A673 (cell line): ENCODE results near the gene TMPO. TPM values are rescaled to one million over a fixed set of nuclear protein-coding genes. Genes with fewer than 3 reads are reported as not detected.
A peak's percentile ranks its signal among the peaks of the same experiment; 100 is the strongest.

Source experiments
- BruUV-seq: library from RNA; stranded (reverse); fragments of 400-500 nt; replicated peaks from 2 replicates; lab custom pipeline; 2021; lab: Mats Ljungman, UMichigan
- CTCF ChIA-PET: fragments of 300-600 bp; sonication (Branson Sonifier 250); formaldehyde crosslinking; loops from one replicate; lab custom pipeline; 2022; ENCODE audit warnings: antibody characterized with exemption; lab: Charles Lee
- POLR2A ChIA-PET: fragments of 300-600 bp; sonication (Branson Sonifier 250); formaldehyde crosslinking; loops from one replicate; lab custom pipeline; 2022; ENCODE audit warnings: antibody characterized with exemption; ENCODE audit not compliant: low non-redundant PET; lab: Charles Lee
- DNase-seq: peaks from one replicate; pipeline ENCODE4 v3.0.0-alpha.2; 2015; ENCODE audit warnings: low spot score
- H3K27ac ChIP-seq: fragments of 200-600 bp; sonication (generic); 2 replicates; pipeline ENCODE4 v1.5.1; 2016; ENCODE audit warnings: mixed run types, low read depth, mild to moderate bottlenecking, mixed read lengths, antibody characterized with exemption, low read length; ENCODE audit not compliant: poor library complexity, severe bottlenecking
- H3K27me3 ChIP-seq: fragments of 200-600 bp; sonication (generic); replicated peaks from 2 replicates; pipeline ENCODE4 v1.6.1; 2017; ENCODE audit warnings: mixed run types, low read depth, mild to moderate bottlenecking, mixed read lengths, antibody characterized with exemption, low read length; ENCODE audit not compliant: insufficient read depth, poor library complexity
- H3K36me3 ChIP-seq: fragments of 200-600 bp; sonication (generic); 2 replicates; pipeline ENCODE4 v1.6.1; 2016; ENCODE audit warnings: mixed run types, mild to moderate bottlenecking, mixed read lengths, antibody characterized with exemption, low read length; ENCODE audit not compliant: insufficient read depth, poor library complexity, severe bottlenecking
- H3K4me1 ChIP-seq: fragments of 200-600 bp; sonication (generic); 2 replicates; pipeline ENCODE4 v1.6.1; 2017; ENCODE audit warnings: mixed run types, mild to moderate bottlenecking, mixed read lengths, antibody characterized with exemption, low read length; ENCODE audit not compliant: insufficient read depth, poor library complexity, severe bottlenecking
- H3K4me3 ChIP-seq: fragments of 200-600 bp; sonication (generic); 2 replicates; pipeline ENCODE4 v1.5.1; 2016; ENCODE audit warnings: low read depth, mixed run types, mild to moderate bottlenecking, mixed read lengths, low read length; ENCODE audit not compliant: poor library complexity, severe bottlenecking
- H3K9me3 ChIP-seq: fragments of 200-600 bp; sonication (generic); 2 replicates; pipeline ENCODE4 v1.6.1; 2016; ENCODE audit warnings: mixed run types, low read depth, mild to moderate bottlenecking, mixed read lengths, antibody characterized with exemption, low read length; ENCODE audit not compliant: poor library complexity, severe bottlenecking
- CTCF ChIP-seq: fragments of 300-800, 200-600 bp; sonication (generic); conservative IDR thresholded peaks from 2 replicates; pipeline ENCODE4 v1.5.1; 2017; ENCODE audit warnings: low read depth, mild to moderate bottlenecking, antibody characterized with exemption, low read length, moderate library complexity, mixed read lengths
- EZH2 ChIP-seq: fragments of 200-600 bp; sonication (generic); IDR thresholded peaks from 2 replicates; pipeline ENCODE4 v1.6.1; 2017; ENCODE audit warnings: borderline replicate concordance, low read depth, mild to moderate bottlenecking, mixed read lengths, antibody characterized with exemption, low read length; ENCODE audit not compliant: poor library complexity, severe bottlenecking
- intact Hi-C: fragments of 100-400 bp; cut with micrococcal nuclease; formaldehyde crosslinking; loops from one replicate; pipeline ENCODE4 v1.10.0; 2022; ENCODE audit not compliant: unreplicated experiment
- total RNA-seq: library from RNA; stranded (reverse); gene quantifications from 2 replicates; pipeline ENCODE4 v1.2.3, GENCODE V29; 2021

TMPO gene
- total RNA-seq, 1 experiment from 2014 or later: 296 TPM

GRCh38 chr12:98513379-98514322, 1.7 kb upstream of the TMPO start:
- TF ChIP-seq CTCF: no peak
- no peak for TF ChIP-seq EZH2
- POLR2A ChIA-PET: no interaction called here
- CTCF ChIA-PET: interaction anchor here (0.6 kb wide), 1 partner anchor 97 kb away, joined by 5 read pairs; no protein-coding TSS in a partner anchor
- no peaks in the 10 kb centered on the region for H3K9me3 ChIP-seq
- intact Hi-C loops: loop anchor here (2.0 kb wide), 1 partner anchor 75 kb away; no protein-coding TSS in a partner anchor
- BruUV-seq: no TSS peak
- H3K27me3 ChIP-seq: no peaks in the 10 kb centered on the region
- DNase-seq: no peak
- peaks cover 20% of the 10 kb centered on the region for H3K4me1 ChIP-seq
- H3K27ac ChIP-seq: peak overlapping the region; percentile 100
- peak overlapping the region; percentile 98 for H3K4me3 ChIP-seq
- H3K36me3 ChIP-seq: peaks cover 12% of the 10 kb centered on the region

- H3K4me3 ChIP-seq: peak overlapping the region; percentile 98
- intact Hi-C loops: loop anchor here (1.0 to 2.0 kb wide), 2 partner anchors 76 to 90 kb away; no protein-coding TSS in a partner anchor
Observed at GRCh38 chr12:98514982-98515286, 456 bp upstream of the TMPO start.

More at GRCh38 chr12:98514982-98515286, 456 bp upstream of the TMPO start:
- peak overlapping the region; percentile 100 for H3K27ac ChIP-seq
- CTCF ChIA-PET: no interaction called here
- peaks cover 12% of the 10 kb centered on the region for H3K36me3 ChIP-seq
- POLR2A ChIA-PET: no interaction called here
- H3K4me1 ChIP-seq: peaks cover 21% of the 10 kb centered on the region
- TSS peak; percentile 72 for BruUV-seq
- no peaks in the 10 kb centered on the region for H3K9me3 ChIP-seq
- no peak for DNase-seq
- TF ChIP-seq EZH2: no peak
- TF ChIP-seq CTCF: no peak
- no peaks in the 10 kb centered on the region for H3K27me3 ChIP-seq
